Measurements from ENCODE around the gene ATP6AP2.

DNA sequence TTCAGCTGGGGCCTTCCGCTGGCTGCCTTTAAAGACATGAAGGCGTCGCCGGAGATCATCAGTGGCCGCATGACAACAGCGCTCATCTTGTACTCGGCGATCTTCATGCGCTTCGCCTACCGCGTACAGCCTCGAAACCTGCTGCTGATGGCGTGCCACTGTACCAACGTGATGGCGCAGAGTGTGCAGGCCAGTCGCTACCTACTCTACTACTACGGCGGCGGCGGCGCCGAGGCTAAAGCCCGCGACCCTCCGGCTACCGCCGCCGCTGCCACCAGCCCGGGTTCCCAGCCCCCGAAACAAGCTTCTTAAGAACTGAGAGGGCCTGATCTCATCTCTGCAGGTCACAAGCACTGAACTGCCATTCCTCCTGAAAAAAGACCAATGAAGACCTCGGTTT is 42.9 kb downstream of the ATP6AP2 start:
- TF ChIP-seq, protein P1, sequence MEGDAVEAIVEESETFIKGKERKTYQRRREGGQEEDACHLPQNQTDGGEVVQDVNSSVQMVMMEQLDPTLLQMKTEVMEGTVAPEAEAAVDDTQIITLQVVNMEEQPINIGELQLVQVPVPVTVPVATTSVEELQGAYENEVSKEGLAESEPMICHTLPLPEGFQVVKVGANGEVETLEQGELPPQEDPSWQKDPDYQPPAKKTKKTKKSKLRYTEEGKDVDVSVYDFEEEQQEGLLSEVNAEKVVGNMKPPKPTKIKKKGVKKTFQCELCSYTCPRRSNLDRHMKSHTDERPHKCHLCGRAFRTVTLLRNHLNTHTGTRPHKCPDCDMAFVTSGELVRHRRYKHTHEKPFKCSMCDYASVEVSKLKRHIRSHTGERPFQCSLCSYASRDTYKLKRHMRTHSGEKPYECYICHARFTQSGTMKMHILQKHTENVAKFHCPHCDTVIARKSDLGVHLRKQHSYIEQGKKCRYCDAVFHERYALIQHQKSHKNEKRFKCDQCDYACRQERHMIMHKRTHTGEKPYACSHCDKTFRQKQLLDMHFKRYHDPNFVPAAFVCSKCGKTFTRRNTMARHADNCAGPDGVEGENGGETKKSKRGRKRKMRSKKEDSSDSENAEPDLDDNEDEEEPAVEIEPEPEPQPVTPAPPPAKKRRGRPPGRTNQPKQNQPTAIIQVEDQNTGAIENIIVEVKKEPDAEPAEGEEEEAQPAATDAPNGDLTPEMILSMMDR (IDR thresholded peaks at IDR 0.05): no peak
- TF ChIP-seq POLR2AphosphoS5 (IDR thresholded peaks at IDR 0.05): no peak
- TF ChIP-seq POLR2A (IDR thresholded peaks at IDR 0.05): no peak
